ENCODE data around the gene GIPC2. TPM values are rescaled to one million over a fixed set of nuclear protein-coding genes. Genes with fewer than 3 reads are reported as not detected.

Gene GIPC2
- polyA plus RNA-seq, 3 donors: not detected

- H3K4me1 Mint-ChIP-seq: no peaks in the 10 kb centered on the region
- H3K4me1 ChIP-seq (ENCODE audit: control insufficient read depth in 1 of 2, insufficient read depth in 2 of 2, low read length in 2 of 2): no peaks in the 10 kb centered on the region
- TF ChIP-seq CTCF (IDR thresholded peaks at IDR 0.05): no peak
- no peak overlapping the region for H3K4me3 ChIP-seq (replicated peaks in 1 of 3; ENCODE audit: low read depth in 2 of 3, low read length in 3 of 3)
- H3K9ac ChIP-seq (ENCODE audit: insufficient read depth, low read length, poor library complexity, severe bottlenecking): no peak overlapping the region
- H3K9me3 ChIP-seq (replicated peaks in 1 of 2; ENCODE audit: control insufficient read depth in 1 of 2, insufficient read depth in 1 of 2, low read length in 2 of 2): no peaks in the 10 kb centered on the region
- no peaks in the 10 kb centered on the region for H3K36me3 ChIP-seq (replicated peaks in 1 of 2; ENCODE audit: control insufficient read depth in 1 of 2, insufficient read depth in 2 of 2, low read length in 2 of 2)
- no peak overlapping the region for H3K27ac ChIP-seq (ENCODE audit: low read depth in 1 of 2, low read length in 2 of 2)
- no peak overlapping the region for H2AFZ ChIP-seq (ENCODE audit: insufficient read depth, low read depth, low read length, poor library complexity, severe bottlenecking)
- H3K4me2 ChIP-seq (replicated peaks; ENCODE audit: extremely low read depth, low read length, poor library complexity, severe bottlenecking): no peak overlapping the region
- no CpG with 5 or more reads among the region's 4 CpGs for WGBS (ENCODE audit: insufficient coverage)
- peaks cover 0 to 3% (median 1%) of the 10 kb centered on the region in 3 donors for H3K27me3 Mint-ChIP-seq (ENCODE audit: low read depth in 3 of 3)
- H3K9me3 Mint-ChIP-seq: no peaks in the 10 kb centered on the region
- no peak overlapping the region for H3K27ac Mint-ChIP-seq
- no peaks in the 10 kb centered on the region for H3K36me3 Mint-ChIP-seq
- no peak for DNase-seq
- intact Hi-C loops (cut with micrococcal nuclease): no loop called here
- no peaks in the 10 kb centered on the region for H3K27me3 ChIP-seq (ENCODE audit: control insufficient read depth in 2 of 2, insufficient read depth in 2 of 2, low read length in 2 of 2)
- H4K20me1 ChIP-seq (ENCODE audit: insufficient read depth, low read length): no peaks in the 10 kb centered on the region
- no peak overlapping the region for H3K4me3 Mint-ChIP-seq
- H3K79me2 ChIP-seq (ENCODE audit: insufficient read depth, low read length): no peaks in the 10 kb centered on the region
These were observed 16.0 kb upstream of the GIPC2 start for GRCh38 chr1:78029793-78030192.

GRCh38 chr1:78032996-78033796, 12.6 kb upstream of the GIPC2 start:
- Histone ChIP-seq H3K27me3 (ENCODE audit: control insufficient read depth in 2 of 2, insufficient read depth in 2 of 2, low read length in 2 of 2) (no peaks in the 10 kb centered on the region), H3K9me3 (replicated peaks in 1 of 2; ENCODE audit: control insufficient read depth in 1 of 2, insufficient read depth in 1 of 2, low read length in 2 of 2) (no peaks in the 10 kb centered on the region), H2AFZ (ENCODE audit: insufficient read depth, low read depth, low read length, poor library complexity, severe bottlenecking) (no peak overlapping the region), H3K79me2 (ENCODE audit: insufficient read depth, low read length) (no peaks in the 10 kb centered on the region), H3K36me3 (replicated peaks in 1 of 2; ENCODE audit: control insufficient read depth in 1 of 2, insufficient read depth in 2 of 2, low read length in 2 of 2) (no peaks in the 10 kb centered on the region), H3K4me3 (replicated peaks in 1 of 3; ENCODE audit: low read depth in 2 of 3, low read length in 3 of 3) (no peak overlapping the region), H4K20me1 (ENCODE audit: insufficient read depth, low read length) (no peaks in the 10 kb centered on the region), H3K27ac (ENCODE audit: low read depth in 1 of 2, low read length in 2 of 2) (no peak overlapping the region), H3K9ac (ENCODE audit: insufficient read depth, low read length, poor library complexity, severe bottlenecking) (no peak overlapping the region), H3K4me1 (ENCODE audit: control insufficient read depth in 1 of 2, insufficient read depth in 2 of 2, low read length in 2 of 2) (no peaks in the 10 kb centered on the region), H3K4me2 (replicated peaks; ENCODE audit: extremely low read depth, low read length, poor library complexity, severe bottlenecking) (no peak overlapping the region)
- Mint-ChIP-seq H3K27ac (no peak overlapping the region), H3K36me3 (no peaks in the 10 kb centered on the region), H3K27me3 (ENCODE audit: low read depth in 3 of 3) (peaks cover 0 to 3% (median 0%) of the 10 kb centered on the region in 3 donors), H3K9me3 (no peaks in the 10 kb centered on the region), H3K4me1 (no peaks in the 10 kb centered on the region), H3K4me3 (no peak overlapping the region)
- 46% methylated on average over 2 of the region's 4 CpGs for WGBS (ENCODE audit: insufficient coverage)
- no peak for TF ChIP-seq CTCF (IDR thresholded peaks at IDR 0.05)
- intact Hi-C loops (cut with micrococcal nuclease): no loop called here
- no peak for DNase-seq
